GM12892 (cell line): ENCODE data around the gene FBXL19.

Experiments
- POLR2A ChIP-seq: IDR thresholded peaks from 2 replicates; pipeline ENCODE4 v1.6.1; 2011; ENCODE audit warnings: low read depth, low read length, control low read depth
- POLR2AphosphoS5 ChIP-seq: IDR thresholded peaks from 2 replicates; pipeline ENCODE4 v1.6.1; 2011; ENCODE audit warnings: low read depth, low read length, control low read depth
- TAF1 ChIP-seq: IDR thresholded peaks from 2 replicates; pipeline ENCODE4 v1.6.1; 2011; ENCODE audit warnings: low read depth, mild to moderate bottlenecking, control low read depth, low read length, borderline replicate concordance

- no peak for TF ChIP-seq POLR2A
- TF ChIP-seq POLR2AphosphoS5, result no peak
- no peak for TF ChIP-seq TAF1
Observed at GRCh38 chr16:30885196-30885595, 38.2 kb upstream of the FBXL19 start.
